Activated CD8-positive, alpha-beta T cell treated with anti-CD3 and anti-CD28 coated beads for 36 hours (primary cell): Measurements from ENCODE around the gene UNC13B. TPM values are rescaled to one million over a fixed set of nuclear protein-coding genes. Genes with fewer than 3 reads are reported as not detected.
"Not testable (repeated sequence)": the region's sequence is repeated elsewhere in the genome, so short reads cannot be mapped to it uniquely, and the experiment has no call there.

Source experiments
- ATAC-seq: fragments of 200-7000 bp; cut with Tn5 transposase; one replicate; pipeline ENCODE4 v1.10.0; 2021; ENCODE audit warnings: mild to moderate bottlenecking, moderate library complexity
- CTCF ChIA-PET: fragments of 350-600 bp; sonication (Branson Sonifier 250); formaldehyde crosslinking; loops from one replicate; lab custom pipeline; 2021; ENCODE audit warnings: antibody characterized with exemption; lab: Charles Lee
- POLR2A ChIA-PET: fragments of 350-600 bp; sonication (Branson Sonifier 250); formaldehyde crosslinking; loops from one replicate; lab custom pipeline; 2021; ENCODE audit warnings: antibody characterized with exemption; lab: Charles Lee
- DNase-seq: peaks from one replicate; pipeline ENCODE4 v3.0.0-alpha.2; 2020
- H3K27ac Mint-ChIP-seq: one replicate; pipeline ENCODE4 v1.8.0; 2021; ENCODE audit warnings: mild to moderate bottlenecking, mixed read lengths
- H3K27me3 Mint-ChIP-seq: one replicate; pipeline ENCODE4 v1.8.0; 2021; ENCODE audit warnings: mixed read lengths
- H3K36me3 Mint-ChIP-seq: one replicate; pipeline ENCODE4 v1.8.0; 2021; ENCODE audit warnings: low read depth, mixed read lengths
- H3K4me1 Mint-ChIP-seq: one replicate; pipeline ENCODE4 v1.8.0; 2021; ENCODE audit warnings: low read depth, mixed read lengths
- H3K4me3 Mint-ChIP-seq: one replicate; pipeline ENCODE4 v1.8.0; 2021; ENCODE audit warnings: mild to moderate bottlenecking, moderate library complexity, mixed read lengths
- H3K9me3 Mint-ChIP-seq: one replicate; pipeline ENCODE4 v1.8.0; 2021; ENCODE audit warnings: mixed read lengths
- CTCF ChIP-seq: fragments of 200-600 bp; IDR thresholded peaks from one replicate; pipeline ENCODE4 v1.8.0; 2022; ENCODE audit warnings: antibody characterized with exemption, mild to moderate bottlenecking
- intact Hi-C: fragments of 100-400 bp; cut with micrococcal nuclease; formaldehyde crosslinking; loops from one replicate; pipeline ENCODE4 v1.10.0; 2022
- total RNA-seq, 2 experiments: library from RNA; stranded (reverse); gene quantifications; one replicate each; pipeline ENCODE4 v1.2.3, GENCODE V29; 2021

UNC13B gene
- total RNA-seq, 2 experiments from 2014 or later: 1.3 to 1.9 TPM

- TF ChIP-seq CTCF: no peak
- intact Hi-C loops: no loop called here
- POLR2A ChIA-PET: interaction anchor here (0.7 kb wide), 1 partner anchor 207 kb away, joined by 3 read pairs; no protein-coding TSS in a partner anchor
- DNase-seq (no peak), ATAC-seq (no peak)
- Mint-ChIP-seq H3K36me3 (no peaks in the 10 kb centered on the region), H3K27me3 (peaks cover 8% of the 10 kb centered on the region), H3K4me3 (no peak overlapping the region), H3K4me1 (no peaks in the 10 kb centered on the region), H3K9me3 (no peaks in the 10 kb centered on the region), H3K27ac (no peak overlapping the region)
- CTCF ChIA-PET: interaction anchor here (1.1 kb wide), 1 partner anchor 26 kb away, joined by 3 read pairs; no protein-coding TSS in a partner anchor
Observed at GRCh38 chr9:35232867-35233544, 71.2 kb downstream of the UNC13B start.

GRCh38 chr9:35236692-35237091 lies 74.9 kb downstream of the UNC13B start:
- TF ChIP-seq CTCF: no peak
- Mint-ChIP-seq H3K9me3 (no peaks in the 10 kb centered on the region), H3K27me3 (peaks cover 9% of the 10 kb centered on the region), H3K4me3 (no peak overlapping the region), H3K27ac (no peak overlapping the region), H3K4me1 (no peaks in the 10 kb centered on the region), H3K36me3 (no peaks in the 10 kb centered on the region)
- ATAC-seq: no peak
- CTCF ChIA-PET: no interaction called here
- DNase-seq: no peak
- intact Hi-C loops: no loop called here
- POLR2A ChIA-PET: no interaction called here

GRCh38 chr9:35237311-35237710 lies 75.5 kb downstream of the UNC13B start:
- Mint-ChIP-seq H3K4me3 (no peak overlapping the region), H3K9me3 (no peaks in the 10 kb centered on the region), H3K27me3 (peaks cover 8% of the 10 kb centered on the region), H3K4me1 (no peaks in the 10 kb centered on the region), H3K27ac (no peak overlapping the region), H3K36me3 (no peaks in the 10 kb centered on the region)
- no peak for DNase-seq
- ChIA-PET CTCF (no interaction called here), POLR2A (no interaction called here)
- no peak for TF ChIP-seq CTCF
- no peak for ATAC-seq
- intact Hi-C loops: no loop called here

GRCh38 chr9:35245945-35246344 lies 84.1 kb downstream of the UNC13B start:
- H3K9me3 Mint-ChIP-seq, H3K27ac Mint-ChIP-seq, intact Hi-C loops, H3K36me3 Mint-ChIP-seq, H3K4me1 Mint-ChIP-seq, CTCF ChIA-PET, POLR2A ChIA-PET, DNase-seq, H3K4me3 Mint-ChIP-seq, ATAC-seq: not testable (repeated sequence)
- peaks cover 27% of the 10 kb centered on the region for H3K27me3 Mint-ChIP-seq

- no peak for ATAC-seq
- no peak for DNase-seq
- H3K36me3 Mint-ChIP-seq: no peaks in the 10 kb centered on the region
- CTCF ChIA-PET: no interaction called here
- POLR2A ChIA-PET: no interaction called here
- intact Hi-C loops: no loop called here
- H3K4me3 Mint-ChIP-seq: no peak overlapping the region
- H3K9me3 Mint-ChIP-seq: no peaks in the 10 kb centered on the region
- H3K27me3 Mint-ChIP-seq: peaks cover 10% of the 10 kb centered on the region
- no peak overlapping the region for H3K27ac Mint-ChIP-seq
- H3K4me1 Mint-ChIP-seq: no peaks in the 10 kb centered on the region
- no peak for TF ChIP-seq CTCF
Observed at GRCh38 chr9:35253075-35253474, 91.3 kb downstream of the UNC13B start.
